ENCODE data around the gene MEIS2.

MEIS2 gene

DNA sequence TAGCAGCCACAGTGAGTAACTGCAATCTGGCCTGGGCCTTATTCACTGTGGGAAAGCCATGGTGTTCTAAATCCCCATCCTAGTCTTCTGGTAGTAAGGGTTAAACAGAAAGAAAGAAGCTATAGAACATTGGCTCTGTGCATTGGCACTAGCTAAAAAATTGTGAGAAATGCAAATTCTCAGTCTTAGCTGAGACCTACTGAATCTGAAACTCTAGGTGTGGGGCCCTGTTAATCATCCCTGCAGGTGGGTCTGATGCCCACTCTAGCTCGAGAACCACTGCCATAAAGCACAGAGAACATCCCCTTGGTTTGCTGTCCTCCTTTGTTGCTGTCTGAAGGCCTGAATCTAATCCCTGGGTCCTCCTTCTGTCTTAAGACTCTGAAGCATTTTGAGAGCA is 59.3 kb downstream of the MEIS2 start:
- DNase-seq (ENCODE audit: low spot score) = no peak

DNA sequence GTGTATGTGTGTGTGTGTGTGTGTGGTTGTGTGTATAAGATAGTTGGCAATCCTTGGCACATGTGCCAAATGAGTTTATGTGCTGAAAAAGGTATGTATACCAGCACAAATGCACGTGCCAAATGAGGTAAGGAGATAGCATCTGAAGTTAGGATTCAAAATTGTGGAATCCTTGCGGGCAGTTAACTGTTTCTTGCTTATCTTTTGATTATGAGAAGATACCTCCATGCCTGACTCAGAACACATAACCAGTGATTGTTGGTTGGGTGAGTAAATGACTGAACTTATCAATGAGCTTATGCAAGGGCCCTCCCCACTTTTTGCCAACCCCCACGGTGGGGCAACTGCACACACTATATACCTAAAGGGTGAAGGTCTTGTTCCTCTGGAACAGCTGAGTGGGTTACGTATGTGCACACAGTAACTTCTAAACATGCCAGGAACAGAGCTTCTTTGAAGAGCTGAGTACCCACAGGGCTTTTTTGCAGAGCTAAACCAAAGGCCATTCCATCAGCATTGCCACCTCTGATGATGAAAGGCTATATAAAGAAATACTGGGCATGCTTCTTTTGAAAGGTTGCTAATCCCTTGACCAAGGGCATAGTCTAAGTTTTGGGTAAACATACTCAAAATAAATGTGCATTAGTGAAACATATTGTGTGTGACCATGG is 60.1 kb downstream of the MEIS2 start:
- DNase-seq (ENCODE audit: low spot score) = no peak

DNA sequence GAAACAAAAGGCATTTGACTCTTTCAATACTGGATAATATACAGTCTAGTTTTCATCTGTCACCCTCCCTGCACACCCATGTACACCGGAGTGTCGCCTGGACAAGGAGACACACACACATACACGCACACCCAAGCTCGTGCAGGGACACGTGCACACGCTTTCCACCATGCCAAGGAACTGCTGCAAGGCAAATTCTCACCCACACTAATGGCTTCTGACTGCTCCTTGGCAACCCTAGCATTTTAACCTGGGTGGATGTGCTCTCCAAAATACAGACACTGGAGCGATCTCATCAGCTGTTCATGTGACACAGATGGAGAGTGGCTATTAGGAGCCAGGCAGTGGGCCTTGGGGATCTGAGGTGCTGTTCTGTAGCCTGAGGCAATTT is 61.6 kb downstream of the MEIS2 start:
- DNase-seq (ENCODE audit: low spot score) = no peak

DNA sequence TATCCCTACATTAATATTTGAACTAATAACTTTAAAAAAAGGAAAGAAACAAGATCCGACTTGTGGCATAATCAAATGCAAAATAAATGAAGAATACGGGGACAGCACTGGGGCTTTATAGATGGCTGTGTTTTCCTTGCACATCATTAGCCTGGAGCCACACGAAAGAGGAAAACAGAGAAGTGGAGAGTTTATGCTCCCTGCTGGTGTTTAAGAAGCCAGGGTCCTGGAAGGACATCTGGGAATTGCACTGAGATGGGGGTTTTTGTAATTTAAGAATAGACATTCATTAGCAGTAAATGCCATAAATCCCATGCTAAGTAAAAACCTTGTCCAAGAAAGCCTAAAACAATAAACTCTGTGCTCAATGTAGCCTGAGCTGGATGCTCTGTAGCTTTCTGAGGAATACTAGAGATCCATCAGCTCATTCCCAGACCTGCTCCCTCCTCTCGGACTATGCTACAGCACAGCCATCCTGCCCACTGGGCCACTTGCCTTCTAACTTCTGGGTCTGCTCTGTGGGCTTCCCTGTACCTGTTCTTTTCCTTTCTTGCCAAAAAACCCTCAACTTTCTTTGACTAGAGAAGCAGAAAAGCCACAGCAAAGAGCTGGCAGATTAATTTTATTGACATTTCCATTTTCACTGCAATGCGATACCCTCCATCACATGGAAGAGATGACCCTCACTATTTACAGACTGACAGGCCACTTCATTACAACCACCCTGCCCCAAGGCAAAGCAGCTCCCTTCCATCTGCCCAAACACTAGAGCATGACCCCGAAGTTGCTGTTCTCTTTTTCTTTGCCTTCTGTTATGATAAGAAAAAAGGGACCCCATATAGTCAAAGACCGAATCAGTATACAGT is 62.3 kb downstream of the MEIS2 start:
- DNase-seq (ENCODE audit: low spot score) = no peak

DNA sequence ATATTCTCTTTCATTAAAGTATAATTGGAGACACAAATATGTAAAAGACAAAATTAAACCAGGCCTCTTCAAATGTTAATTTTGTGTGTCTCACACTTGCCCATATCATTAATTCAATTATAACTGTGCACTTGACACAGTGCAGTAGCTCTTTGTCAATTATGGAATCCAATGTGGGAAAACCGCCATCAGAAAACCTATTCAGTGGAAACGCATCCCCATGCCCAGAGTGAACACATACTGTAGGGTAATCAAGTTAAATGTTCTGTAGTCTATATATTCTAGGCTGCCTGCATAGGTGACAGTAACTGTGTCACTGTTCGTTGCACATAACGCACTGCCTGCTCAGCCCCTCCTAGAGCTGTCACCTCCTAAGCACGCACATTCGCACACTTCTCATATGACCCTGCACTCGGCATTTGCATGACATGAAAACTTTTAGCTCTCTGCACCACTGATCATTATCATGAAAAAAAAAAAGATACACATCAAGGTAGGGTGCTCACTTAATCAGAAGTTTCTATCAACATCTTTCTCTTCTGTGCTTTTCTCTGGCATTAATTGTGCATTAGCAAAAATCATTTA is 63.2 kb downstream of the MEIS2 start:
- no peak for DNase-seq (ENCODE audit: low spot score)

DNA sequence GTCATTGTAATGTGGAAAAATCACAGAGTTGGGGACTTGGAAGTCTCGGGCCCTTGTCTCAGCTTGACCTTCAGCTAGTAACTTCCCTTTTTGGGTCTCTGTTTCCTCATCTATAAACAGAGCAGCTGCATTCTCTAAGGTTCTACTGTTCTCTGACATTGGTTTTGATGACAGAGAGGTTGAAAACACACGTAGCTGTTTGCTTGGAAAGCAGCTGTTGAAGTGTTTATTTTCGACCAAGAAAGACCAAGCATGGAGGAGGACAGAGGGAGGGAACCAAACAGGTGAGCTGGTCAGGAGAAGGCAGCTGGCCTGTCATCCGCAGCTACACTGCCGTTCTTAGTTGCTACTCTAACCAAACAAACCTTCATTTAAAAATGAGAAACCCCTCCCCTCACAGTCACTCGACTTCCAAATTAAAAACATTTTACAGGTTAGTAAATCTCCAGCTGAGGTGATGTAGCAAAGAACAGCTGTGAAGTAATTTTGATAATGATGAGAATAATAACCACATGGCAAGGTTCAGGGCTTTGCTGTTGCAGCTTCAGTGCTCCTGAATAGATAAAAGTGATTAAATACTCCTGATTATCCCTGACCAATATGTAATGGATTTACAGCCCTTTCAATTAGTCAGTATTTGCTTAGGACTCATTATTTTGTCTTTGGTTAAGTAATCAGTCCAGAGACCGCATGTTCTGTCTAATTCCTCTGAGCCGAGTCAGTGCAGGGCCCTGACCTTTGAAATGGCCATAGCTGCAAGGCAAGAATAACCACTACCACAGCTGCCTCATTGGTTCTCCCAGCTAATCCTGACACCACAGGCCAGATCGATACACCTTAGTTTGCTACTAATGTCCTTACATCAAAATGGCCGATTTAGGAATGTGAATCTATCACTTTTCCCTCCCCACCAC is 65.3 kb downstream of the MEIS2 start:
- DNase-seq (ENCODE audit: low spot score) = peak; percentile 71

DNA sequence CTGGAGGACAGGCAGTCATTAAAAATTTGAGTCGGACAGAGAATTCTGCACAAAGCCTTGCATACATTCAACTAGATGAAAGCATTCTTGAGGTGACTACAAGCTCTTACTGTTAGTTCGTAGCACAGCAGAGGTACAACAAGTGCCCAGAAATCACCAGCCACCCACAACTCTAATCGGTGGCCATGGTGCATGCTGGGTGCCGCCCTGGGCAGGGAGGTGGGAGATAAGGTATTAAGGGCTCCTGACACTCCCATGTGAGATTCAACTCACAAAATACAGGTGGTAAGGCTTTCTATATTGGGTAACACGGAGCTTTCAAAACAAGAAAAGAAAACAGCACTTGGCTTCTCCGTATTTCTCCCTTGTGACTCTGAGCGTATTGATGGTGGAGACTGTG is 66.0 kb downstream of the MEIS2 start:
- DNase-seq (ENCODE audit: low spot score) = no peak

DNA sequence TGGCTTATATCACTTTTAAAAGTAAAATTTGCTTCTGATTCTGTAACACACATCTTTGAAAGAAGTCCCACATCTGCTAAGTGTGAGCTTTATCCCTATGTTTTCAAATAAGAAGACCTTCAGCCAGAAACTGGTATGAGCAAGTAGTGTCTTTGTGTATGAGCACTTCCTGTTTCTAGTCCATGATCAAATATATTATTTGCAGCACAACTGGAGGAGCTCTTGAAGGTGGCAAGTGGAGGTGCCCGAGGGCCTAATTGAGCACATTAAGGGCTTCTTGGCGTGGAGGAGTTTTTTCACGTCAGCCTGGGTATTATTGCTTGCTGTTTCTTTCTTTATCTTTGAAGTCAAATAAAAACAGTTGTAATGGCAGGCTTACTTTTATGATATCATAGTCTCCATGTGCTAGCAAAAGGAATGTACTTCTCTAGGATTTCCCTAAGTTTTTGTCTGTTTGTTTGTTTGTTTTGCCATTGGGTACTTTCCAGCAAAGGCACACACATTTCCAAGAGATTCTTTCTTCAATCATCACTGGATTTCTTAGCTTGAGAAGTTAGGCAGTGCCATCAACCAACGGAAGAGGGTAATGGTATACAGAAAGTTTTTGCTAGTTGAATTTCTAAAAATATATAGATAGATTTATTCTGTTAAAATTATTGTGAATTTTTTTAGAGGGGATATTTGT is 68.1 kb downstream of the MEIS2 start:
- peak; percentile 5 for DNase-seq (ENCODE audit: low spot score)

DNA sequence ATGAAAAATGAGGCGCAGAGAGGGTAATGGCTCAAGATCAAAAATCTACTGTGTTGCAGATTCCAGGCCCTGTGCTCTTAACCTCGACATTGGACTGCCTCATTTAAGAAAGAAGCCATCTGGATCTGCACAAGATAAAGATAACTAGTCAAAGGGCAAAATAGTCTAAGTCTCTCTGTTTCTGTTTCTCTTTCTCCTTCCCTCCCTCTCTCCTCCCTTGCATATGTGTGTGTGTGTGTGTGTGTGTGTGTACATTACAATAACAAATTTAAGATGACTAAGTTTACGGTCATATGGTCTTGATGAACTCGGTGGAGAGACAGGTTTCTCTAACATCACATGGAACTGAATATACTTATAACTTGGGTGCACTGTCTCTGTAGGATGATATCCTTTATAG is 69.2 kb downstream of the MEIS2 start:
- no peak for DNase-seq (ENCODE audit: low spot score)

DNA sequence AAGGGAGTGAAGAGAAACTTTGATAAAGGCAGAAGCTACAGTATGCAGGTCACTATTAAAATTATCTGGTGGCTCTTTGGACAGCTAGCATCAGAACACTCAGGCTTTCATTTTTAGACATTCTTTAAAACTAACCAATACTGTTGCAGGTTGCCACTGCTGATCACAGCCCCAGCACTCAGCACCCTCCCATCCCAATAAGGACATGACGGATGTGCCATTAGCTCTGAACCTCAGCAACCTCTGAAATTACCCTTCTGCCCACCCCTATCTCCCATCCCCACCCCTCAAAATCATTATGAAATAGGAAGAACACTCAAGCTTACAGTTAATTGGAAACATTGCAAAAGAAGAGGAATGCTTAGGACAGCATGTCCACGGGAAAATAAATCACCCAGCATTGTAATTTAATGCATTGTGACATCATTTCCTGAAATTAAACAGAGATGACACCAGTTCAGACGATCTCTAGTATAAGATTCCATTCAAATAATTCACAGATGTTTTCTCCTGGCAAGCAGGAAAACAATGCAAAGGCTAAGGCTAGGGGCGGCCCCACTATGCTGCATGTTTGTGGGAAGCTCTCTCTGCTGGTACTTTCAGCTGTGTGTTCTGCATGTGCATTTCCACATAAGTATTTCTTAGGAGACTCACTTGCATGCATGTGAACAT is 71.6 kb downstream of the MEIS2 start:
- no peak for DNase-seq (ENCODE audit: low spot score)

DNA sequence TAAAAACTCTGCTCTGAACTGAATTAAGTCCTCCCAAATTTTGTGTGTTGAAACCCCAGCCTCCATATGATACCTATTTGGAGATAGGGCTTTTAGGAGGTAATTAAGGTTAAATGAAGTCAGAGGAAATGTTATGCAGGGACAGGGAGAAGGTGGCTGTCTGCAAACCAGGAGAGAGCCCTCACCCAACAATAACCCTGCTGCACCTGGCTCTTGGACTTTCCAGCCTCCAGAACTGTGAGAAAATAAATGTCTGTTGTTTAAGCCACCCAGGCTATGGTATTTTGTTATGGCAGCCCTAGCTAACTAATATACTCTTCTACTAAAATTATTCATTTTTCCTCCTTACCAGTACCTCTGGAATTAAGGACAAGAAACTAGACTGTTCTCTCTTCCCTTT is 79.5 kb downstream of the MEIS2 start:
- no peak for DNase-seq (ENCODE audit: low spot score)

DNA sequence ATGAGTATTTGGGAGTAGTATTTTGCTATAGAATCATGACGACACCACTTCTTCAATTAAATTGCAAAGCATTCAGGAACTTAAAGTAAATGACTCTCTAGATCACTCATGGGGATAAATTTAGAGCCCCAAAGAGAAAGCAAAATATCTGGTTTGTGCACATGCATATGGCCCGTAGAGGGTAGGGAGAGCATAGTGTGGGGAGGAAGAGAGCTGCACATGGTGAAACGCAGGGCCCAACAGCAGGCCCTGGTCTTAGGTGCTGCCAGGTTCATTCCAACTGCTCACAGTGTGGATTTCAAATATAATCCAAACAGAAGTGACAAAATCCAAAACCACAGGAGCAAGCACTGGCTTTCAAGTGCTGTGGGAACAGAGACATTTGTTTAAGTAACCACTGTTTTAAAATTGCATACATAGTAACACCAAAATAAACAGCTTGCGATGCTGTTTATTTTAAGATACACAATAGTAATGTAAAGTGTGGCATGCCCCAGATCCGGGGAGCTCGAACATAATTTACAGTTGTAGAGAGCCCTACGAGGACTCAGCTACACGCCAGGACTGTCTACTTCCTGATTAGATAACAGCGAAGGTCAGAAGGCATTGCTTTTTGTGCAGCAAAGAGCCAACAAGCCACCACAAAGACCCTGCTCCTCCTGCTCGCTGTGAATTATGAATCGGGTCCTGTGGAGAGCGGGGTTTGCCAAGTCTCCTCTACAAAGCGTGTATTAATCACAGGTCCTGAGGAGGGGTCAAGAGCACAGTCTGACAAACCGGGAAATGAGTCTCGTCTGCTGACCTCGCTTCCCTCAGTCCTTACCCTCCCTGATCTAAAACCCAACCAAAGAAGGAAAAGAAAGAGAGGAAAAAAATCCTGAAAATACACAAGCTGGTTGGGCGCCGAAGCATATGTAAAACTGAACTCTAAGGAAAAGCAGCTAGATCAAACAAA is 80.6 kb downstream of the MEIS2 start:
- no peak for DNase-seq (ENCODE audit: low spot score)

DNA sequence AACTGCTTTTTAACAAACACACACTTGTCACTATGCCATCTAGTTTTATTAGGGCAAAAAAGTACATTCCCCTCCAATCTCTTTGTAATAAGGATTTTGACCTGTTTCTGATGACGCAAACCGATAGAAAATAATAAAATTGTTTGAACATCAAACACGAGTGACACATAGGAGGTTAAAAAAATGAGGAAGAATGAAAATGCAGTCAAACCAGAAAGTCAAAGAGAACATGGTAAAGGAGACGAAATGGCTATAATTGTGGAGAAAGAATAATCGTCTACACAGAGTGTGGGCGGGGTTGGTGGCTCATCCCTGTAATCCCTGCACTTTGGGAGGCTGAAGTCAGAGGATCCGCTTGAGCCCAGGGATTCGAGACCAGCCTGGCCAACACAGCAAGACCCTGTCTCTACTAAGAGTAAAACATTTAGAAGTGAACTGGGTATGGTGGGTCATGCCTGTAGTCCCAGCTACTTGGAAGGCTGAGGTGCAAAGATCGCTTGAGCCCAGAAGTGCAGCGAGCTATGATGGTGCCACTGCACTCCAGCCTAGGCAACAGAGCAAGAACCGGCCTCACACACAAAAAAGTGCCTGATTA is 83.2 kb downstream of the MEIS2 start:
- no peak for DNase-seq (ENCODE audit: low spot score)

DNA sequence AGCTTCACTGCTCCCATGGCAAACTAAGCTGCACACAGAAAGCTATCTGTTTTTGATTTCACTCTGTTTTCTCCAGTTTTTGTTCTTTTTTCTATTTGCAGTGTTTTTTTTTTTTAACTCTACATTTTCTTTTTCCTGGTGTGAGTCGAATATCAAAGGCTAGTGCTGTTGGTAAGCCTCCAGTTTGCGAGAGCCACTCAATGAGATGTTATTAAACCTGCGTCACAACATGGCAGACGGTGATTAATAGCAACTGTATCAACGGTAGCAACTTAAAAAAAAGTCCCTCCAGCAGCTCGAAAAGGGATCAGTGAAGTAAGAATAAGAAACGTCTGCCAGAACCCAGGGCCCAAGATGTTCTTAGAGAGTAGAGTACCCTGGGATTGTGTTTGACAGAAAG is 84.1 kb downstream of the MEIS2 start:
- no peak for DNase-seq (ENCODE audit: low spot score)

DNA sequence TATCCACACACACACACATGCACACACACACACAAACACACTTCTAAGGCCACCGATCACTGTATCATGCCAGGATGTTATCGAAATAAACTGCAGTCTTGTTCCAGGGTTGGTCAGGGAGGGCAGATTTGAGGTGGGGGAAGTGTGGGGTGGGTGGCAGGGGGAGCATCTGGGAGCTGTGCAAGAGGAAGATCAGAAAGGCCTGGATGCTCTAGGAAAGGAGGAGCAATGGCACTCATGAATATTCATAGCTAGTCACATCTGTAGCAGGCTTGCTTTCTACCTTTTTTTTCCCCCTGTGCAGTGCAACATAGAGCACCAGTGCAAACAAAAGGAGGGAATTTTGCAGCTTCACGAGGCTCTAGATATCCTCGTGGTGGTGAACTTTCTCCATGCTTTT is 84.9 kb downstream of the MEIS2 start:
- DNase-seq (ENCODE audit: low spot score) = peak; percentile 31

DNA sequence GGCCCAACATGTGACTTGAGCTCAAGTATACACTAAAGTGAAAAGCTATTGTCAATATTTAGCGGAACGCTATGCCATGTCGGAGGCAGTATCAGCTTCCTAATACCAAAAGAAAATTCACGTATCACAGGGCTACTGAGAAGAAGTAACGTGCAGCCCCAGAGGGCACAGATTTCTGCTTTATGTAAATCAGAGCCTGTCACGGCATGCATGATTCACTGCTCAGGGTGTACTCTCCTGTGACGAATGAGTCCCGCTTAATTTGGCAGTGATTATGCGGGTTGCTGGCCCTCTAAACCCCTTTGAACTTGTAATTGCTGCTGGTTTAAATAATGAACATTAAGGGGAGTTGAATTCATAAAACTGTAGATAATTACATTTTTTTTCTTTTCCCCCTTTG is 85.3 kb downstream of the MEIS2 start:
- peak; percentile 76 for DNase-seq (ENCODE audit: low spot score)

DNA sequence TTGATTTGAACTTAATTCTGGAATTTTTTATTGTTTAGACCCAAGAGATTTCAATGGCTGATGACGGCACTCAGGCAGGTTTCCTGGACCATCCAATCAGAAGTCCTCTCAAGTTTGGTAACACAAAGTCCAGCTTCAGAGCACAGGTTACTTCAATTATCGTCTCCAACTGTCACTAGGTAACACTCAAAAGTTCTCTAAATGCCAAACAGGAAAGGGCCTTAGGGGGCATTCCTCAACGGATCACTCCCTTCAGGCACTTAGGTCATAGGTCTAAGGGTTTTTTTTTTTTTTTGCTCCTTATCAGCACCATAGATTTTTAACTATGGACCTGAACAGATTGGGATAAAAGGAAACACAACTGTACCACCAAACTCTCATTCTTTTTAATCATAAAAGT is 85.8 kb downstream of the MEIS2 start:
- no peak for DNase-seq (ENCODE audit: low spot score)

DNA sequence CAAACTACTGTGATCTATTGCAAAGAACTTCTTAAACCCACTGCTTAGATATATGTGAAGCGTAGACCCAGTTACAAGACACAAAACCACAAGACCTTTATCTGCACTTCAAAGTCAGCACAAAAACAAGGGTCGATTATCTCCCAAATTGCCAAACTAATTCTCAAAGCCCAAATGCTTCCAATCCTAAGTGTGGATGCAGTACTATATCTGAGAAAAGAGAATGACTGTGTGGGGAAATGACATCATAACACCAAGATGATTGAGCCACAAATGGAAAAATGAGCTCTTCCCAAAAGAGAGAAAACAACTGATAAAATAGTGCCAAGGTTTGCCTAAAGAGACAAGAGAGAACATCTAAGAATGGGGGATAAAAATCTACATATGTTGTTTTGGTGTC is 86.2 kb downstream of the MEIS2 start:
- DNase-seq (ENCODE audit: low spot score) = no peak

DNA sequence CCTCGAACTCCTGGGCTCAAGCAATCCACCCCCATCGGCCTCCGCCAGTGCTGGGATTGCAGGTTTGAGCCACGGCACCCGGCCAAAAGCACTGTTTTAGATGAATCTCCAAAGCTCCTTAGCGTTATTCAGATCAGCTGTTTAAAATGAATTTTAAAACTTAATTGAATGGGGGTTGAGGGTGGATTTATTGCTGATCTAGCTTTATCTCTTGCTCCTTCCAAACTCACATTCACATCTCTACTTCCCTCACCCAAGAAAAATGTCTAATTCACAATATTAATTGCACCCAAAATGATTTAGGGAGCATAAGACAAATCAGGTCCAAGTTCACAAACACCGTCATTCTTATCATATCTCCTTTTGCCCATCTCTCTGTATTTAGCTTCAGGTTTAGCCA is 89.8 kb downstream of the MEIS2 start:
- DNase-seq (ENCODE audit: low spot score) = no peak

DNA sequence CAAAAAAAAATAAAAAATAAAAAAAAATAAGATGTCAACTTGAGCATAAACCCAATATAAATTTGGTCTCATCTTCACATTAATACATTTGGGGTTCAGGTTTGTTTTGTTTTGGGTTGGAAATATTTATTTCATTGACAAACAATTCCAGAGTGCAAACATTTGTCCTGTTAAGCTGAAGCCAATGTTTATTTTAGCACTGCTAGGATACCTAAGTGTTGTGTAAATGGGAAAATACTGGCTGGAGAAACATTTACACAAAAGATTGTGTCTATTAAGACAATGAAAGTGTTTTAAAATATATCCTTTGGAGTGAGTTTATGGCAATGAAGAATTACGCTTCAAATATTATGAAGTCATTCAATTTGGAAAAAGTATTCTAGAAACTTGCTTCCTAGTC is 91.1 kb downstream of the MEIS2 start:
- DNase-seq (ENCODE audit: low spot score) = no peak

Data from NAMALWA (cell line).